ENCODE data around the gene TMEM121.
A peak's percentile ranks its signal among the peaks of the same experiment; 100 is the strongest.

TMEM121 gene

DNA sequence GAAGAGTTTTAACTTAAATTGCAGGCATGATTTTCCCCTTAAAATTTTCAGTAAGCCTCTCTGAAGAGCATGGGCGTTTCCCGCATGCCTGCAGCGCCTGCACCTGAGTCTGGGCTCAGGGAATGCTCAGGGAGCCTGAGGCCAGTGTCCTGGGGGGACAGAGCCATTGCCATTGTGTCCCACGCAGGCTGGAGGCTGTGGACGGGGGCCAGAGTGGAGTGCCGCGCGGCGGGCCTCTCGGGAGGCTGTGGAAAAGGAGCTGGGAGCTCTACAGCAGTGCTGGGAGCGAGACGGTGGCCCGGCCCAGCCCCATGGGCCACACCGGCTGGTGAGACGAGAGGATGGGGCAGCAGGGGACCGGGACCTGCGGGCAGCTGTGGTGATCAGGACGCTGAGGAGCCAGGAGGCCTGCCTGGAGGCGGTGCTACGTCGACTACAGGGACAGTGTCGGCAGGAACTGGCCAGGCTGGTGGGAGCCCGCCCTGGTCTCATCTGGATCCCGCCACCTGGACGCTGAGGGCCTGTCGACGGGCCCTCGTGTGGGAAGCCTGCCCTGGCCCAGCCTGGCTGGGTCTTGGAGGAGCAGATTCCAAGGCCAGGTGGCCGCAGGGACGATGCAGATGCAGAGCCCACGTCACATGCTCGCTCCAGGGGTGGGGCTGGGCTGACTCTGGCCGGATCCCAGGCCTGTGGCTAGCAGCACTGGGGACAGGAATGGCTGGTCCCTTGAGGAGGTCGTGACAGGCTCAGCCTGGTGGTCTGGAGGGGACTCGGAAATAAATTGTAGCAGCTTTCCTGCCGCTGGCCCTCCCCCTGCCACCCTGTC is 27.7 kb upstream of the TMEM121 start:
- no peak for DNase-seq

DNA sequence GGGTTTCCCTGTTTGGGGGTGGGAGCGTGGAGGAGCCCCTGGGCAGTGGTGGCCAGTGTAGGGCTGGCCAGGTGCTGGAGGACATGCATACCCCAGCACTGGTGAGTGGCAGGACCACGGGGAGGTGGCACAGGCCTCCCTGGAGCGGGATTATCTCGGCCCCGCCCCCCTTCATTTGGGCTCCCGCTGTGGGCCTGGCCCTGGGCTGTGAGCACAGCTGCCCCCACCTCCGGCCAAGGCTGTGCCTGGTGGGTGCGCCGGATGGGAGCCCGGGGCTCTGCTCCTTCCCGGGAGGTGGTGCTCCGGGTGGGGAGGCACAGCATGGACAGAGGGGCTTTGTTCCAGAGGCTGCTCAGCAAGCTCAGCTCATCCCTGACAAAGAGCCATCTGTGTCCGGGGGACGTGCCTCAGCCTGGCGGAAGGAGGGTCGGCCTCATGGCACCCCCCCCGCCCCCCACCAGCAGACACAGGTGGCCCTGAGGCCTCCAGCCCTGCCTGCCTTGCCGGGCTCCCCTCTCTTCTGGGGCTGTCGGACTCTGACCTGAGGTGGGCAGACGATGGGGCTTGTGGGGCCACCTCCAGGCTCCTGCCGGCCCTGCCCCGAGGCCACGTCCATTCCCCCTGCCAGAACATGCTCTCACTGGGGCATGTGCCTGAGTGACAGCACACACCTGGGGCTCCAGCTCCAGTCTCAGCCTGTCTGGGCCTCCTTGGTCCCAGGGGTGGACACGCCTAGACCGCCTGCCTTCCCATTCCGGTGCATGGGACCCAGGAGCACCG is 26.9 kb upstream of the TMEM121 start:
- DNase-seq = no peak

DNA sequence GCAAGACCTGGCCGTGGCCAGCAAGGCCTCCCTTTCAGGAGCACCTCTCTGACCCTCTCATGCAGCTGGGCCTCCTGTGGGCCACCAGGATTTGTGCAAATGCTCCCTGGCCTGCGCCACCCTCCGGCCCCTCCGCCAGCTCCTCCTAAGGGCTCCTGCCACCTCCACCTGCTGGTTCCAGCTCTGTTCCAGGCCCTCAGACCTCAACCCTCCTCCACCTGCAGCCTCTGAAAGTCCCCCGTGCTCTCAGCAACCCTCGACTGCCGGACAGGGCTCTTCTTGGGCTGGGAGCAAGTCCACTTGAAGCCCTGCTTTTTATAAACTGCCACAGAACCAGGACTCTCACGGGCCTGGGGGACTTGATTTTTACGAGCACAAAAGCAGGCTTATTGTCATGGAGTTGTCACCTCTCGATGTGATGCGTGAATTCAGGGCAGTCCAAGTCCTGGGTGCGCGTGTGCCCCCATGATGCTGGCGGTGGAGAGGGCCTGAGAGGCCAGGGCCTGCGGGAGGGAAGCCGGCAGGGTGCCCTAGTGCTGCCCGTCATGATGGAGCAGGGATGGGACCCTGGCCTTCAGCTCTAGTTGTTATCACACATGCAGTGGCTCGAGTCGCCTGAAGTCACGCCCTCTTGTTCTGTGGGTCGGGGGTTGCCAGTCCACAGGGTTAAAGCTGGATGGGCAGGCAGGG is 26.2 kb upstream of the TMEM121 start:
- no peak for DNase-seq

DNA sequence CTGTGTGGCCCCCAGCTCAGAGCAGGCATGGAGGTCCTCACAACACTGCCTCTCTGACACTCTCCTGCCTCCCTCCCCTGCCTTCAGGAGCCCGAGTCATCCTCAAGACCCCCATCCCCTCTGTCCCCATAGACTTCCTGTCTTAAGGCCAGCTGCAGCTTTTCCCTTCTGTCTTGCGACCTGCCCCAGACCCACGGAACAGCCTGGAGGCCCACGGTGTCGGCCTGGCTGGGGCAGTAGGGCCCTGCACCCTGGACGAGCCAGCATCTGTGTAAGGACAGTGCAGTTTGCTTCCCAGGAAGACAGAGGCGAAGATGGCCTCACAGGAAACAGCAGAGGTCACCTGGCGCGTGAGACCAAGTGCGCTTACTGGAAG is 25.7 kb upstream of the TMEM121 start:
- no peak for DNase-seq

DNA sequence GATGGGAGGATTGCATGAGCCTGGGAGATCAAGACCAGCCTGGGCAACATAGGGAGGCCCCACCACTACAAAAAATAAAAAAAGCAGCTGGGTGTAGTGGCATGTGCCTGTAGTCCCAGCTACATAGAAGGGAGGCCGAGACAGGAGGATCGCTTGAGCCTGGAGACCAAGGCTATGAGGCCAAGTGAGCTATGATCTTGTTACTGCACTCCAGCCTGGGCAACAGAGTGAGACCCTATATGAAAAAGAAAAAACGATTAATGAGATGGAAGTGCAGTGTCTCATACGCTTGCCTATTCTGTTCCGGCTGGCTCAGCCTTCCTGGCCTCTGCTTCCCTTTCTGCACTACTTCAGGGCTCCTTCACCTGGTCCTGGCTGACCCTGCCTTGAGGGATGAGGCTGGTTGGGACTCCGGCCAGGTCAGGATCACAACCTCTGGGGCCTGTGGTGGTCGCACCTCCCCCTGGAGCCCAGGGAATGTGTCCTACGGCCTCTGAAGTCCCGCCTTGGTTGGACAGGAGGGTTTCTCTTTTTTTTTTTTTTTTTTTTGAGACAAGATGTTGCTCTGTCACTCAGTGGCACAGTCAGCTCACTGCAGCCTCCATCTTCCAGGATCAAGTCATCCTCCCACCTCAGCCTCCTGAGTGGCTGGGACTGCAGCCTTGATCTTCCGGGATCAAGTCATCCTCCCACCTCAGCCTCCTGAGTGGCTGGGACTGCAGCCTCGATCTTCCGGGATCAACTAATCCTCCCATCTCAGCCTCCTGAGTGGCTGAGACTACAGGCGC is 24.7 kb upstream of the TMEM121 start:
- DNase-seq = no peak

DNA sequence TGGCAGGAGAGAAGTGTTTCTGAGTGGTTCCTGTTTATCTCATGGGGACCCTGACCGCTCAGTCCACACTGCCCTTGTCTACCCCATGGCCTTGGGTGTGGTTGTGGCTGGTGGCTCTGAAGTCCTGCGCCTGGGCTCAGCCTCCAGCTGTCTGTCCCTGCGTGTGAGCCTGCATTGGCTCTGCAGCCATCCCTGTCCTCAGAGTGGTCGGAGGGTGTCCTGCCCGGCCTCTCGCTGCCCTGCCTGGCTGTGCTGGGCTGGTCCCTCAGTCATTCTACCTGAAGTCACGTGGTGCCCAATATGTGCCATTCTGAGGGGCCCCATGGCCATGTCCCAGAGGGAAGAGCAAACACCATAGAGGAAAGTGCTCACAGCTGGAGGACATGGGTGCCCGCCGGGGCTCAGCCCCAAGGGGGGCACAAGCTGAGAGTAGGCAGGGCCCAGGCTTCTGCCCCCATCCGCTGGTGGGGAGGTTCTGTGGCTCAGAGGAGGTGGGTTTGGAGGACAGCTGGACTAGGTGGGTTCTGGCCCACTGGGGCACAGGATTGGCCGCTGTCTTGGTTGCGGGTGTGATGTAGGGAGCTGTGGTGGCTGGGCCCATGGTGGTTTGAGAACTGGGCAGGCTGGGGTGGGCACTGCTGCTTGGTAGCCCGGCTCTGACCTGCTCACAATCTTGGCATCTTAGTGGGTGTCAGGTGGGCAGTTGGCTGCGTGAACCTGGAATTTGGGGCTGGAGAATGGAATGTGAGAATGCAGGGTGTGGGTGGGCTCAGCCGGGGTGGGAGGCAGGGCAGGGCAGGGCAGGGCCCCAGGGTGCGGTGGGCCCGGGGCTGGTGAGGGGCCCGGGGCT is 23.7 kb upstream of the TMEM121 start:
- DNase-seq = no peak

DNA sequence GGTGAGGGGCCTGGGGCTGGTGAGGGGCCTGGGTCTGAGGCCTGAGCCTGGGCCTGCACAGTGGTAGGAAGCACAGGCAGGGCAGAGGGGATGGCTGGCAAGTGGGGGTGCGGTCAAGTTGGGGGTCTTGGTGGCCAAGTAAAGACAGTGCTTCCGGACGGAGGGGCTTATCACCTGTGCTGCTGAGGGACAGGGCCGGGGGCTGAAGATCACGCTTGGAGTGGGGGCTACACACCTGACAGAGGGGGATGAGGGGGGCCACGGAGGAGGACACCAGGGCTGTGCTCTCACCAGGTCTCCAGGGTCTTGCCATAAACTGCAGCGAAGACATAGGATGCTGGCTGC is 23.1 kb upstream of the TMEM121 start:
- DNase-seq = no peak

DNA sequence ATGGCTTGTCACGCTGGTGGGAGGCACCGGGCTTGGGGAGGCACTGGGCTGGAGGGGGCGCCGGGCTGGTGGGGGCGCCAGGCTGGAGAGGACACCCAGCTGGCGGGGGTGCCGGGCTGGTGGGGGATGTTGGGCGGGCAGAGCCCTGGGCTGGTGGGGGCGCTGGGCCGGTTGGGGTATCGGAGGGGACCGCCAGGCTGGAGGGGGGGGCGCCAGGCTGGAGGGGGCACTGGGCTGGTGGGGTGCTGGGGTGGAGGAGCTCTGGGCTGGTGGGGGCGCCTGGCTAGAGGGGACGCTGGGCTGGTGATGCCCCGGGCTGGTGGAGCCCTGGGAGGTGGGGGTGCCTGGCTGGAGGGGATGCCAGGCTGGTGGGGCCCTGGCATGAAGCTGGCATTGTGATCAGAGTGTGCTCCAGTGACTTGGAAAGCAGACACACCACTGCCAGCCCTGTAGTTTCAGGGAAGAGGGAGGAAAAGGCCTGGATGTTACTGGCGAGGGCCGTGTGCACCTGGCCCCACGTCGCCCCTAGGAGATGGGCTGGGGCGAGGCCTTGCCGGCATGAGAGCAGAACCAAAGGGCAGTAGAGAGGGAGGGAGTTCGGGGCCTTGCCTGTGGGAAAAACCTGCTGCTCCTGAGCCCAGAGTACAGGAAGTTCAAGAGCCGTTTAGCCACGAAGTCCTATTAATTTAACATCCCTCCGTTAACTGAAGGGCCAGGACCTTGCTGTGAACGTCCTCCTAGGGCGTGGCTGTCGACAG is 22.3 kb upstream of the TMEM121 start:
- DNase-seq = no peak

DNA sequence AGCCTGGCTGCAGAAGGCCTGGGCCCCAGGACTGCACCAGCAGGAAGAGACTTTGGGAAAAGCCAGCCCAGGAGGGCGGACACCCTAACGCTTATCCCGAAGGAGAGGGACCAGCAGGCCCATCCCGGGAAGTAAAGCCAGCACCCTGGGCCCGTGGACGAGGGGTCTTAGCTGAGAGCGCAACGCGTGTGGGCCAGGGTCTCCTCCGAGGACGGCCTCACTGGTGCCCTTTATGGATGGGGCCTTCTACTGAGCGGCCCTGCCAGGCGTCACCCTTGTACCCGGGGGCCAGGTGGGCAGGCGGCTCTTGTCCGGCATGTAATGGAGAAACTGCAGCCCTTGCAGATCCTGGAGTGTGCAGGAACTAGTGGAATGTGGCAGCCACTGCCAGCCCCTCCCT is 21.3 kb upstream of the TMEM121 start:
- DNase-seq = no peak

DNA sequence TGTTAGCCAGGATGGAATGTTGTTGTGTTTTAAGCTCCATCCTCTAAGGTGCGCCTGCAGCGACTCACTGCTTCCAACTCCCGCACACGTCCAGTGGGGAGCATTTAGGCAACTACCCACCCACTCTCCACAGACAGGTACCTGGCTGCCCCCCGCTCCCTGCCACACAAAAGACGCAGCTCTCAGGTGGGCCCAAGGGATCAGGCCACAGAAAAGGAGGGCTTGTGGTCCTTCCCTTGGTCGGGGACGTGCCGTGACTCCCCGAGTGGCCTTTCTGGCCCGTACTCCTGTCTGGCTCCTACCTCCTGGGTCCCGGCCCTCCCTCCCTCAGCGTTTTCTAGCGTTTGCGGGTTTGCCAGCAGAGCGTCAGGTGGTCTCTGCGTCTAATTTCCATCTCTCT is 19.1 kb upstream of the TMEM121 start:
- DNase-seq = no peak

DNA sequence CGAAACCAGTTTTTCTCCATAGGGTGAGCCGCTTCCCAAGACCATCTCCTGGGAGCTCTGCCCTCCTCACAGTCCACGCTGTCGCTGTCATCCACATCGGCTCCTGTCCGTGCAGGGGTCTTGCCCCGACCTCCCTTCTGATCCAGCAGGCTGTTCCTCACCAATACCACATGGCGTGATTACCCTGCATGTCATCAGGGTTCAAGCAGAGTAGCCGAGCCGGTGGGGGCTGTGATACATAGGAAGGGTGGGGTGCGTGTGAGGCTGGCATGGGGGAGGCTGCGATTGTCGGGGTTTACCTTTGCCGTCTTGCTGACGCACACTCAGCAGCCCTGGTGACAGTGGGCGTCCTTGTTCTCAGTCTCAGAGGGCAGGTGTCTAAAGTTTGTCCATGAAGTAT is 18.3 kb upstream of the TMEM121 start:
- DNase-seq = no peak

DNA sequence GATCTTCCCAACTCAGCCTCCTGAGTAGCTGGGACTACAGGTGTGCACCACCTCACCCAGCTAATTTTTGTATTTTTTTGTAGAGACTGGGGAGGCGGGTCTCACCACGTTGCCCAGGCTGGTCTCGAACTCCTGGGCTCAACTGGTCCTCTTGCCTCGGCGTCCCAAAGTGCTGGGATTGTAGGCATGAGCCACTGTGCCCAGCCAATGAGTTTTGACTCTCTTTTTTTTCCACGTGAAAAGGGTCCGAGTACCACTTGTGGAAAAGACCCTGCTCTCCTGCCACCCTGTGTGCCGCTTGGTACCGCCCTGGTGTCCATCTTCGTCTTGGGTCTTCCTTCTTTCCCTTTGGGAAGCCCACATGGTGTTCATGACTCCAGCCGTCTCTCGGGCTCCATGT is 17.8 kb upstream of the TMEM121 start:
- DNase-seq = no peak

DNA sequence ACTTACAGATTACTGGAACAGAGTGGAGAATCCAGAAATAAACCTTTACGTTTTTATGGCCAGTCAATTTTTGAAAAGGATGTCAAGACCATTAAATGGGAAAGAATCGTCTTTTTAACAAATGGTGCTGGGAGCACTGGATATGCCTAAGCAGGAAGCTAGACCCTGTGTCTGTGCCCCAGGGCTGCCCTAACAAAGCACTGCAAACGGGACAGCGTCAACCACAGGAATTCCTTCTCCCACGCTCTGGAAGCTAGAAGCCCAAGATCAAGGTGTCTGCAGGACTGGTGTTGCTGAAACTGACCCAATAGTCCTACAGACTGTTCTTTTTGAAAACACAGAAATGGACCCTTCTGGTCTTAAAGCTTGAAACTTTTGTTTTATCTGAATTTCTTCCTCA is 9.3 kb upstream of the TMEM121 start:
- no peak for DNase-seq

DNA sequence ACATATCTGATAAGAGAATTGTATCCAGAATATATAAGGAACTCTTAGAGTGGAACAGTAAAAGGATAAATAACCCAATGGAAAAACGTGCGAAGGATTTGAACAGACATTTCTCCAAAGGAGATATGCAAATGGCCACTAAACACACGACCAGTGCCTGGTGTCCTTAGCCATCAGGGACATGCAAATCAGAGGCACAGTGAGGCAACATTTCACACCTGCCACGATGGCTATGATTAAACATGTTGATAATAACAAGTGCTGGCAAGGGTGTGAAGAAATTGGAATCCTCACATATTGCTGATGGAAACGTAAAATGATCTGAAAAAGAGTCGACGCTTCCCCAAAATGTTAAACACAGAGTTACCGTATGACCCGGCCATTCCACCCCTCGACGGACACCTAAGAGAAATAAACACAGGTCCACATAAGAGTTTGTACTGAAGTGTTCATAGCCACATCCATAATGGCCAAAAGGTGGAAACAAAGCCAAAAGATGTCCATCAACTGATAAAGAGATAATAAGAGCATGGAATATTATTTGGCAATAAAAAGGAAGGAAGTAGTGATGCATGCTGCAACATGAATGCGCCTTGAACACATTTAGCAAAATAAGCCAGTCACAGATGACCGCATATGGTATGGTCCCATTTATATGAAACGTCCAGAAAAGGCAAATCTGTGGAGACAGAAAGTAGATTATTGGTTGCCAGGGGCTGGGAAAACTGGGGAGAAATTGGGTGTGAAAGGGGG is 6.3 kb upstream of the TMEM121 start:
- DNase-seq = no peak

DNA sequence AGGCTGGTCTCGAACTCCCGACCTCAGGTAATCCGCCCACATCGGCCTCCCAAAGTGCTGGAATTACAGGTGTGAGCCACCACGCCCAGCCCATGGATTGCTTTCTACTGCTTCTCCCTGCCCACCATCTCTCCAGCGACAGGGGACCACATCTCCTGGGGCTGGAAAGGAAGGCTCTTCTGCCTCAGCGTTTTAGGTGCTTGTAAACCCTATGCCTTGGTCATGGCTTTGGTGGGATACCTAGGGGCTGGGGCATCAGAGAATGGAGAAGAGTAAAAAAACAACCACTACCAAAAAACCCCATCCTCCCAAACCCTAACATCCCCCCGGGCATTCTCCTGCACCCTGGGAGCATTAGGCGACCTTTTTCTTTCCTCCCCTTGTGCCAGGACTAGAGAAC is 1.1 kb upstream of the TMEM121 start:
- DNase-seq = no peak

DNA sequence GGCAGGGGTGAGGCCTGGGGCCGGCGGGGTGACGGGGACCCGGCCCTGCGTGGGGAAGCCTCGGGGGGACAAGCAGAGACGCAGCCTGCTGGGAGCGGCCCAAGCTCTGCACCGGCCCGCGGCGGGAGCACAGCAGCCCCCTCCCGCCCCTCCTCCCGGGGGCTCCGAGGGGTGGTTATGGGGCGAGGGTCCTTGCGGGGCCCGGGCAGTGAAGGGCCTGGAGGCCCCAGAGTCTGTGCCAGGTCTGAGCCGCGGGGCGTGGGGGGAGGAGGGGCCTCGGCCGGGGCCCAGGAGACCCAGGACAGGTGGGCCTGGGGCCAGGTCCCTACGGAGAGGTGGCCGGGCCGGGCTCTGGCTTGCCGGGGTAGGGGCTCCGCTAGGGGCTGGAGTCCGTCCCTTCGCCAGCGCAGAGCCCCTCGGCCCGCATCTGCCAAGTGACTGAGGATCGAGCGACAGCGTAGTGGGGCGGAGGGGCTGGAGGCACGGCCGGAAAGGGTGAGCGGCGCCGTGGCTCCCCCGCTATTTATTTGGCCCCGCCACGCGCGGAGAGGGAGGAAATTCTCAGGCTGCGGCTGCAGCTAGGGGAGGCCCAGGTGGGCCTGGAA is 495 bp downstream of the TMEM121 start:
- no peak for DNase-seq

DNA sequence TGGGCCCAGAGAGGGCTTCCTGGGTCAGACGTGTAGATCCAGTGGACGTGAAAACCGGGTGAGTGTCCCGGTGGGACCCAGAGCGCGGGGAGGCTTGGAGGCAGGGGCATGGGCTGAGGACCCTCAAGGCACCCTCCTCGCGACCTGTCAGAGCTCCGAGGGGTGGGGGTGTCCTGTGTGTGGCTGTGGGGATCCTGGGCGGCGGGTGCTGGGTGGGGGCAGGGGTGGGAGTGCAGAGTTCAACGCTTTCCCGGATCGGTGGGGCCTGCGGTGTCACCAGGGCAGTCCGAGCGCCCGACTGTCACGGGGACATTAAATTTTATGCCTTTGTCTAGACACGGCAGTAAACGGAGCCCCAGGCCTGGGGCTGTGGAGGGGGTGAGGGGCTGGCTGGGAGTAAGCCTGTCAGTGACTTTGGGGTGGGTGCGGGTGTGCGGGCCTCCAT is 1.0 kb downstream of the TMEM121 start:
- no peak for DNase-seq

DNA sequence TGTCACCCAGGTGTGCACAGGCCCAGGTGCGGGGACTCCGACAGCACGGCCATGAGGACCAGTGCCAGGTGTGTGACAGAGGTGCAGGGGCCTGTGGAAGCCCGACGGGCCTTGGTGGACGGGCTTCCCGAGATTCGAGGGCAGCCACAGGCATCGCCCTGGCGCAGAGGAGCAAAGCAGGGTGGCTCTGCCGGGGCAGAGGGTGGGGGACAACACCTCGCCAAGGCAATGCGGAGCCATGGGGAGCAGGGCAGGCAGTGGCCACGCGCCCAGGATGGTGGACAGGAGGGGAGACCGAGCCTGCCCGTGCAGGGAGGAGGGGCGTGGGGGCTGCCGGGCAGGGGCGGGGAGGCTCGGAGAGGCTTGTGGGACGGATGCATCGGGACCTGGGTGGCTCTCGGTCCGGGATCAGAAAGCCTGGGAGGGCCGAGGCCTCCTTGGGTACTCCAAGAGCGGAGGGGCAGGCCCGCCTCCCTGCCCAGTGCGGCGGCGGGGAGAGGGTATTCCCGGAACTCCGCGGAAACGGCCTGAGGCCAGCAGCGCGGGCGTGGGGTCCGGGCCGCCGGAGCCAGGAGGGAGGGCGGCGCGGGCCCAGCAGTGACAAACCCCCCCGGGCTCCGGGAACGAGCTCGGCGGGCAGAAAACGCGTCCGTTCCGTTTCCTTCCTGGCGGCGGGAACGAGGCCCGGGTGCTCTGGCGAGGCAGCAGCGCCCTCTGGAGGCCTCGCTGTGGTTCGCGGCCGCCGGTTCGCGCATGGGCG is 1.6 kb downstream of the TMEM121 start:
- DNase-seq = peak; percentile 60 to 65

DNA sequence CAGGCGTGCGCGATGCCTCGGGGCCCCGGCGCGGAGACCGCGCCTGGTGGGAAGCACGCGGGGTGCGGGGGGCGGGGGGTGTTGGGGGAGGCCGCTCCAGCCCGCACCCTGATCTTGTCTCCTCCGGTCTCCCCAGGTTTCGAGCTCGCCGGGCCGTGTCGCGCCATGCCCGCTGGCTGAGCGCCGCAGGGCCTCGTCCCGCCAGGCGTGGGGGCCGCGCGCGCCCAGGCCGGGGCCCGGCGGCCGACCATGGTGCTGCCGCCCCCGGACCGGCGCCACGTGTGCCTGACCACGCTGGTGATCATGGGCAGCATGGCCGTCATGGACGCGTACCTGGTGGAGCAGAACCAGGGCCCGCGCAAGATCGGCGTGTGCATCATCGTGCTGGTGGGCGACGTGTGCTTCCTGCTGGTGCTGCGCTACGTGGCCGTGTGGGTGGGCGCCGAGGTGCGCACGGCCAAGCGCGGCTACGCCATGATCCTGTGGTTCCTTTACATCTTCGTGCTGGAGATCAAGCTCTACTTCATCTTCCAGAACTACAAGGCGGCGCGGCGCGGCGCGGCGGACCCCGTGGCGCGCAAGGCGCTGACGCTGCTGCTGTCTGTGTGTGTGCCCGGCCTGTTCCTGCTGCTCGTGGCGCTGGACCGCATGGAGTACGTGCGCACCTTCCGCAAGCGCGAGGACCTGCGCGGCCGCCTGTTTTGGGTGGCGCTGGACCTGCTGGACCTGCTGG is 2.4 kb downstream of the TMEM121 start:
- DNase-seq = no peak
